Measurements from ENCODE around the gene DPCD. TPM values are rescaled to one million over a fixed set of nuclear protein-coding genes. Genes with fewer than 3 reads are reported as not detected.

The DPCD gene
- polyA plus RNA-seq, 1 of the 3 experiments (the other 2 are of a cell fraction): 106 TPM

DNA sequence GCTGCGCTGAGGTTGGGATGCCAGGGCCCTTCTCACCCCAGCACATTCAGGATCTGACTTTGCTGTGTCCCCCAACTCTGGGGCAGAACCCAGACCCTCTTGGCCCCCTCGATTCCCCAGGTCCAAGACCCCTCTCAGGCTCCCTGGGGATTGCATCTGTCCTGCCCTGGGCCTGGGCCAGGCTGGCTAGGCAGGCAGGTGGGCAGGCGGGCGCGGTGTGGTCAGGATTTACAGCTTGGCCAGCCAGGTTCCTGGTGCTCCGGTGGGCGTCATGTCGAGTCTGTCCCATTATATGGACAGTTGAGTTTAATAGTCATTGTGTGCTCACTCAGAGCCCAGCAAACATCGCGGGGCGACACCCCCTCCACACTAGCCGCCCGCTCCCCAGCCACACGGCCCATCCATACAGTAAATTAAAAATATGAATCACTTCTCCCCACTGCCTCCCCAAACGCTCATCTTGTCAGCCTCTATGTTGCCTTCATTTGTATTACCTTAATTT, 23.6 kb upstream of the DPCD start:
- H3K4me1 ChIP-seq (ENCODE audit: control insufficient read depth in 1 of 2, insufficient read depth in 2 of 2, low read depth in 1 of 2, low read length in 1 of 2): peaks cover 0 to 39% of the 10 kb centered on the region in 2 experiments; a peak in 1 of 4 replicates
- no peaks in the 10 kb centered on the region for H3K36me3 ChIP-seq (replicated peaks in 1 of 2; ENCODE audit: control insufficient read depth in 1 of 2, insufficient read depth in 2 of 2, low read length in 1 of 2)
- no peak overlapping the region for H3K4me2 ChIP-seq
- WGBS (ENCODE audit: low lambda C conversion rate): 82% methylated on average over 10 of the region's 15 CpGs
- H3K9me3 ChIP-seq: no peaks in the 10 kb centered on the region
- H2AFZ ChIP-seq (ENCODE audit: low read depth): no peak overlapping the region
- H3K27ac ChIP-seq (ENCODE audit: low read depth in 2 of 2, low read length in 1 of 2): no peak overlapping the region
- no peaks in the 10 kb centered on the region for H4K20me1 ChIP-seq (ENCODE audit: insufficient read depth)
- ChIA-PET CTCF (interaction anchor here (1.4 kb wide), 1 partner anchor 10 kb away, joined by 3 read pairs; no protein-coding TSS in a partner anchor), POLR2A (no interaction called here)
- no peaks in the 10 kb centered on the region; the same call in 1 of the 2 replicates for H3K27me3 ChIP-seq (ENCODE audit: insufficient read depth)
- TF ChIP-seq, protein P1, sequence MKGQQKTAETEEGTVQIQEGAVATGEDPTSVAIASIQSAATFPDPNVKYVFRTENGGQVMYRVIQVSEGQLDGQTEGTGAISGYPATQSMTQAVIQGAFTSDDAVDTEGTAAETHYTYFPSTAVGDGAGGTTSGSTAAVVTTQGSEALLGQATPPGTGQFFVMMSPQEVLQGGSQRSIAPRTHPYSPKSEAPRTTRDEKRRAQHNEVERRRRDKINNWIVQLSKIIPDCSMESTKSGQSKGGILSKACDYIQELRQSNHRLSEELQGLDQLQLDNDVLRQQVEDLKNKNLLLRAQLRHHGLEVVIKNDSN (IDR thresholded peaks at IDR 0.05; ENCODE audit: borderline replicate concordance, low read depth): no peak
- TF ChIP-seq MXI1 (IDR thresholded peaks at IDR 0.05; ENCODE audit: low read depth, low read length) (no peak), RFX5 (IDR thresholded peaks at IDR 0.05; ENCODE audit: low read length) (no peak), RCOR1 (IDR thresholded peaks at IDR 0.05; ENCODE audit: low read length) (no peak), RAD21 (IDR thresholded peaks at IDR 0.05; ENCODE audit: low read length) (no peak), FOXM1 (IDR thresholded peaks at IDR 0.05; ENCODE audit: low read depth) (no peak), NFIC (IDR thresholded peaks at IDR 0.05; ENCODE audit: borderline replicate concordance) (no peak), TAF1 (IDR thresholded peaks at IDR 0.05; ENCODE audit: borderline replicate concordance, low read depth, low read length) (no peak), EZH2phosphoT487 (IDR thresholded peaks at IDR 0.05; ENCODE audit: borderline replicate concordance, low read depth) (no peak), ELF1 (IDR thresholded peaks at IDR 0.05) (no peak), NRF1 (IDR thresholded peaks at IDR 0.05; ENCODE audit: low read depth, low read length) (no peak), JUND (IDR thresholded peaks at IDR 0.05) (no peak), SMC3 (IDR thresholded peaks at IDR 0.05; ENCODE audit: low read depth, low read length) (no peak)
- TF ChIP-seq, protein P2, sequence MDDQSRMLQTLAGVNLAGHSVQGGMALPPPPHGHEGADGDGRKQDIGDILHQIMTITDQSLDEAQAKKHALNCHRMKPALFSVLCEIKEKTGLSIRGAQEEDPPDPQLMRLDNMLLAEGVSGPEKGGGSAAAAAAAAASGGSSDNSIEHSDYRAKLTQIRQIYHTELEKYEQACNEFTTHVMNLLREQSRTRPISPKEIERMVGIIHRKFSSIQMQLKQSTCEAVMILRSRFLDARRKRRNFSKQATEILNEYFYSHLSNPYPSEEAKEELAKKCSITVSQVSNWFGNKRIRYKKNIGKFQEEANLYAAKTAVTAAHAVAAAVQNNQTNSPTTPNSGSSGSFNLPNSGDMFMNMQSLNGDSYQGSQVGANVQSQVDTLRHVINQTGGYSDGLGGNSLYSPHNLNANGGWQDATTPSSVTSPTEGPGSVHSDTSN (IDR thresholded peaks at IDR 0.05): no peak
- TF ChIP-seq, protein P3, sequence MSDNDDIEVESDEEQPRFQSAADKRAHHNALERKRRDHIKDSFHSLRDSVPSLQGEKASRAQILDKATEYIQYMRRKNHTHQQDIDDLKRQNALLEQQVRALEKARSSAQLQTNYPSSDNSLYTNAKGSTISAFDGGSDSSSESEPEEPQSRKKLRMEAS (IDR thresholded peaks at IDR 0.05; ENCODE audit: low read depth): no peak
- DNase-seq: no peak
- no peak overlapping the region for H3K9ac ChIP-seq
- no peaks in the 10 kb centered on the region for H3F3A ChIP-seq (replicated peaks; ENCODE audit: insufficient read depth)
- H3K79me2 ChIP-seq (ENCODE audit: insufficient read depth): no peaks in the 10 kb centered on the region
- no peaks in the 10 kb centered on the region for H3K9me2 ChIP-seq
- H3K4me3 ChIP-seq (ENCODE audit: low read depth in 2 of 2, low read length in 1 of 2): no peak overlapping the region

DNA sequence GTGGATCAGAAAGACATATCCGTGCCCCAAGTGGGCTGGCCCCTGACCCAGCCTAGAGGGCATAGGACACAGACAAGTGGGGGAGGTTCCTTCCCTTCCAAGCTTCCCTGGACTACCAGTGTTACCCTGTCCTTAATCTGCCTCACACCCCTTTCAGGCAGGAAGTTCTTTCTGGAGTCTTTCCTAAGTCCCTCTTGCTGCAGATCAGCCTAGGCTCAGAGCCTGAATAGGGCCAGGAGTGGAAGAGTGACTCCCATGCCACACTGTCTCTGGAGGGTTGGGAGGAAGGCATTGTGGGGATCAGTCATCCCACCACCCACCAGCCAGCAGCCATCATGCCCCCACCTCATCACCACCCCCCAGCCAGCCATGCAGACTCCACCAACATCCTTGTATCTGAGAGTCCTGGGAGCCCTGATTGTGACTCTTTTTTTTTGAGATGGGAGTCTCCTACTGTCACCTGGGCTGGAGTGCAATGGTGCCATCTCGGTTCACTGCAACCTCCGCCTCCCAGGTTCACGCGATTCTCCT, 22.7 kb upstream of the DPCD start:
- ChIA-PET CTCF (interaction anchor here (1.0 to 9.1 kb wide), 5 partner anchors 8 to 348 kb away, joined by 3 to 164 read pairs (median 4); no protein-coding TSS in a partner anchor), POLR2A (no interaction called here)
- no peaks in the 10 kb centered on the region for H3K9me3 ChIP-seq
- TF ChIP-seq RFX5 (IDR thresholded peaks at IDR 0.05; ENCODE audit: low read length) (no peak), TEAD4 (IDR thresholded peaks at IDR 0.05; ENCODE audit: borderline replicate concordance, insufficient read depth) (no peak), JUND (IDR thresholded peaks at IDR 0.05) (no peak), FOXM1 (IDR thresholded peaks at IDR 0.05; ENCODE audit: low read depth) (no peak), ELF1 (IDR thresholded peaks at IDR 0.05) (no peak), POLR2AphosphoS5 (IDR thresholded peaks at IDR 0.05; ENCODE audit: low read depth, low read length) (no peak), GATA2 (CRISPR knock-in tag; IDR thresholded peaks at IDR 0.05) (no peak), FOXJ3 (CRISPR knock-in tag; IDR thresholded peaks at IDR 0.05) (no peak), NFIC (IDR thresholded peaks at IDR 0.05; ENCODE audit: borderline replicate concordance) (no peak), MEF2A (IDR thresholded peaks at IDR 0.05; ENCODE audit: borderline replicate concordance, low read depth) (no peak), RAD21 (IDR thresholded peaks at IDR 0.05; ENCODE audit: low read length) (no peak), TCF12 (IDR thresholded peaks at IDR 0.05) (no peak)
- TF ChIP-seq, protein P4, sequence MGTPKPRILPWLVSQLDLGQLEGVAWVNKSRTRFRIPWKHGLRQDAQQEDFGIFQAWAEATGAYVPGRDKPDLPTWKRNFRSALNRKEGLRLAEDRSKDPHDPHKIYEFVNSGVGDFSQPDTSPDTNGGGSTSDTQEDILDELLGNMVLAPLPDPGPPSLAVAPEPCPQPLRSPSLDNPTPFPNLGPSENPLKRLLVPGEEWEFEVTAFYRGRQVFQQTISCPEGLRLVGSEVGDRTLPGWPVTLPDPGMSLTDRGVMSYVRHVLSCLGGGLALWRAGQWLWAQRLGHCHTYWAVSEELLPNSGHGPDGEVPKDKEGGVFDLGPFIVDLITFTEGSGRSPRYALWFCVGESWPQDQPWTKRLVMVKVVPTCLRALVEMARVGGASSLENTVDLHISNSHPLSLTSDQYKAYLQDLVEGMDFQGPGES (IDR thresholded peaks at IDR 0.05; ENCODE audit: low read depth, low read length): no peak
- TF ChIP-seq, protein P2 (IDR thresholded peaks at IDR 0.05): no peak
- TF ChIP-seq, protein P1 (IDR thresholded peaks at IDR 0.05; ENCODE audit: borderline replicate concordance, low read depth): no peak
- no peaks in the 10 kb centered on the region; the same call in 1 of the 2 replicates for H3K27me3 ChIP-seq (ENCODE audit: insufficient read depth)
- no peak overlapping the region for H3K9ac ChIP-seq
- WGBS (ENCODE audit: low lambda C conversion rate): 100% methylated on average over 4 of the region's 5 CpGs
- no peaks in the 10 kb centered on the region for H4K20me1 ChIP-seq (ENCODE audit: insufficient read depth)
- no peaks in the 10 kb centered on the region for H3F3A ChIP-seq (replicated peaks; ENCODE audit: insufficient read depth)
- no peak overlapping the region for H3K27ac ChIP-seq (ENCODE audit: low read depth in 2 of 2, low read length in 1 of 2)
- no peak overlapping the region for H3K4me2 ChIP-seq
- H3K79me2 ChIP-seq (ENCODE audit: insufficient read depth): no peaks in the 10 kb centered on the region
- H3K4me1 ChIP-seq (ENCODE audit: control insufficient read depth in 1 of 2, insufficient read depth in 2 of 2, low read depth in 1 of 2, low read length in 1 of 2): peaks cover 0 to 36% of the 10 kb centered on the region in 2 experiments; a peak in 1 of 4 replicates
- H3K36me3 ChIP-seq (replicated peaks in 1 of 2; ENCODE audit: control insufficient read depth in 1 of 2, insufficient read depth in 2 of 2, low read length in 1 of 2): no peaks in the 10 kb centered on the region
- H2AFZ ChIP-seq (ENCODE audit: low read depth): no peak overlapping the region
- no peaks in the 10 kb centered on the region for H3K9me2 ChIP-seq
- no peak for DNase-seq
- no peak overlapping the region for H3K4me3 ChIP-seq (ENCODE audit: low read depth in 2 of 2, low read length in 1 of 2)

Data from SK-N-SH (cell line).